IPS-20b (cell line): ENCODE data around the gene SMPDL3B.

Source experiments
- H3K27ac ChIP-seq: one replicate; pipeline ENCODE4 v1.5.1; 2013; ENCODE audit warnings: low read length
- H3K27me3 ChIP-seq: 2 replicates; pipeline ENCODE4 v1.6.1; 2013; ENCODE audit warnings: mild to moderate bottlenecking, low read length, inconsistent platforms; ENCODE audit not compliant: insufficient read depth
- H3K36me3 ChIP-seq: 2 replicates; pipeline ENCODE4 v1.6.1; 2013; ENCODE audit warnings: low read depth, mild to moderate bottlenecking, inconsistent platforms, low read length, moderate library complexity; ENCODE audit not compliant: insufficient read depth
- H3K4me1 ChIP-seq: 2 replicates; pipeline ENCODE4 v1.6.1; 2013; ENCODE audit warnings: mild to moderate bottlenecking, control low read depth, inconsistent platforms, low read length, moderate library complexity; ENCODE audit not compliant: insufficient read depth
- H3K4me3 ChIP-seq: 2 replicates; pipeline ENCODE4 v1.5.1; 2013; ENCODE audit warnings: mild to moderate bottlenecking, low read length, inconsistent platforms
- H3K9ac ChIP-seq: 2 replicates; pipeline ENCODE4 v1.6.1; 2013; ENCODE audit warnings: low read depth, mild to moderate bottlenecking, inconsistent platforms, low read length, moderate library complexity
- H3K9me3 ChIP-seq: 2 replicates; pipeline ENCODE4 v1.6.1; 2013; ENCODE audit warnings: mild to moderate bottlenecking, low read depth, low read length, inconsistent platforms; ENCODE audit not compliant: insufficient read depth

Gene SMPDL3B

GRCh38 chr1:27934818-27935549 lies at the start of gene SMPDL3B:
SMPDL3B (plus strand) TSS chr1:27935000; CDS start chr1:27935184, 184 bp downstream.
- Histone ChIP-seq H3K36me3 (peaks cover 4% of the 10 kb centered on the region; the same call in 1 of the 2 replicates), H3K27me3 (peaks cover 11% of the 10 kb centered on the region), H3K9me3 (no peaks in the 10 kb centered on the region), H3K9ac (peak within 1 kb of the TSS; percentile 94), H3K4me1 (peaks cover 28% of the 10 kb centered on the region), H3K4me3 (peak within 1 kb of the TSS; percentile 97), H3K27ac (peak within 1 kb of the TSS; percentile 81)

- H3K9ac ChIP-seq: no peak overlapping the region
- no peak overlapping the region for H3K27ac ChIP-seq
- peaks cover 46% of the 10 kb centered on the region for H3K36me3 ChIP-seq
- H3K4me3 ChIP-seq: no peak overlapping the region
- no peaks in the 10 kb centered on the region for H3K4me1 ChIP-seq
- no peaks in the 10 kb centered on the region for H3K9me3 ChIP-seq
- H3K27me3 ChIP-seq: no peaks in the 10 kb centered on the region
Measured at GRCh38 chr1:27885114-27885528, 49.7 kb upstream of the SMPDL3B start.

GRCh38 chr1:27885621-27886352 lies 49.0 kb upstream of the SMPDL3B start:
- Histone ChIP-seq H3K27ac (no peak overlapping the region), H3K27me3 (no peaks in the 10 kb centered on the region), H3K36me3 (peaks cover 49% of the 10 kb centered on the region), H3K4me3 (no peak overlapping the region), H3K9ac (no peak overlapping the region), H3K4me1 (no peaks in the 10 kb centered on the region), H3K9me3 (no peaks in the 10 kb centered on the region)

- Histone ChIP-seq H3K9ac (no peak overlapping the region), H3K36me3 (peaks cover 55% of the 10 kb centered on the region), H3K4me3 (no peak overlapping the region), H3K4me1 (no peaks in the 10 kb centered on the region), H3K27me3 (no peaks in the 10 kb centered on the region), H3K27ac (no peak overlapping the region), H3K9me3 (no peaks in the 10 kb centered on the region)
Measured at GRCh38 chr1:27886353-27886679, 48.5 kb upstream of the SMPDL3B start.

GRCh38 chr1:27886744-27887143 lies 48.1 kb upstream of the SMPDL3B start:
- Histone ChIP-seq H3K27me3 (no peaks in the 10 kb centered on the region), H3K9ac (no peak overlapping the region), H3K9me3 (no peaks in the 10 kb centered on the region), H3K4me1 (no peaks in the 10 kb centered on the region), H3K4me3 (no peak overlapping the region), H3K36me3 (peaks cover 59% of the 10 kb centered on the region), H3K27ac (no peak overlapping the region)

- H3K27ac ChIP-seq: no peak overlapping the region
- no peaks in the 10 kb centered on the region for H3K27me3 ChIP-seq
- H3K36me3 ChIP-seq: peaks cover 63% of the 10 kb centered on the region
- no peak overlapping the region for H3K4me3 ChIP-seq
- no peaks in the 10 kb centered on the region for H3K9me3 ChIP-seq
- no peaks in the 10 kb centered on the region for H3K4me1 ChIP-seq
- no peak overlapping the region for H3K9ac ChIP-seq
Measured at GRCh38 chr1:27887215-27888021, 47.4 kb upstream of the SMPDL3B start.

GRCh38 chr1:27889506-27889905 lies 45.3 kb upstream of the SMPDL3B start:
- Histone ChIP-seq H3K36me3 (peaks cover 71% of the 10 kb centered on the region), H3K4me3 (no peak overlapping the region), H3K4me1 (no peaks in the 10 kb centered on the region), H3K9me3 (no peaks in the 10 kb centered on the region), H3K9ac (no peak overlapping the region), H3K27me3 (no peaks in the 10 kb centered on the region), H3K27ac (no peak overlapping the region)

GRCh38 chr1:27891196-27891889 lies 43.5 kb upstream of the SMPDL3B start:
- no peak overlapping the region for H3K9ac ChIP-seq
- H3K4me1 ChIP-seq: no peaks in the 10 kb centered on the region
- H3K27ac ChIP-seq: no peak overlapping the region
- no peak overlapping the region for H3K4me3 ChIP-seq
- no peaks in the 10 kb centered on the region for H3K9me3 ChIP-seq
- no peaks in the 10 kb centered on the region for H3K27me3 ChIP-seq
- H3K36me3 ChIP-seq: peaks cover 78% of the 10 kb centered on the region

GRCh38 chr1:27894521-27894920 lies 40.3 kb upstream of the SMPDL3B start:
- Histone ChIP-seq H3K9me3 (no peaks in the 10 kb centered on the region), H3K27me3 (no peaks in the 10 kb centered on the region), H3K4me1 (no peaks in the 10 kb centered on the region), H3K36me3 (peaks cover 87% of the 10 kb centered on the region), H3K9ac (no peak overlapping the region), H3K27ac (no peak overlapping the region), H3K4me3 (no peak overlapping the region)

- Histone ChIP-seq H3K9me3 (no peaks in the 10 kb centered on the region), H3K4me3 (no peak overlapping the region), H3K36me3 (peaks cover 96% of the 10 kb centered on the region), H3K4me1 (no peaks in the 10 kb centered on the region), H3K9ac (no peak overlapping the region), H3K27me3 (no peaks in the 10 kb centered on the region), H3K27ac (no peak overlapping the region)
Measured at GRCh38 chr1:27906759-27907158, 28.0 kb upstream of the SMPDL3B start.

GRCh38 chr1:27912429-27912828 lies 22.4 kb upstream of the SMPDL3B start:
- Histone ChIP-seq H3K36me3 (peaks cover 52% of the 10 kb centered on the region), H3K27ac (no peak overlapping the region), H3K27me3 (peaks cover 15% of the 10 kb centered on the region), H3K4me3 (no peak overlapping the region), H3K9me3 (peaks cover 5% of the 10 kb centered on the region), H3K9ac (no peak overlapping the region), H3K4me1 (no peaks in the 10 kb centered on the region)
